ENCODE data around the gene RAB3GAP2.

- TF ChIP-seq EZH2 (IDR thresholded peaks at IDR 0.05; ENCODE audit: low read length, missing control alignments), result no peak
- TF ChIP-seq CTCF (conservative IDR thresholded peaks at IDR 0.05 in 1 of 2, IDR thresholded peaks at IDR 0.05 in 1 of 2; ENCODE audit: low read depth in 1 of 2, low read length in 2 of 2), result no peak
These were observed 53.2 kb downstream of the RAB3GAP2 start for GRCh38 chr1:220219136-220219442.

Data from fibroblast of lung (primary cell).